Astrocyte of the cerebellum (primary cell): ENCODE data around the gene PRSS33.

Source experiments
- DNase-seq: peaks from one replicate; pipeline ENCODE4 v3.0.0-alpha.2; 2011; ENCODE audit warnings: low read depth
- H3K4me3 ChIP-seq: 2 replicates; pipeline ENCODE4 v1.5.1; 2011; ENCODE audit warnings: mild to moderate bottlenecking, low read depth, low read length, moderate library complexity
- in situ Hi-C: cut with HindIII; loops from 2 replicates; pipeline ENCODE4 v1.10.0; 2017; ENCODE audit warnings: low sequenced_read_pairs
- TF ChIP-seq, protein P1 (sequence below): IDR thresholded peaks from 2 replicates; pipeline ENCODE4 v1.5.1; 2012; ENCODE audit warnings: low read length, low read depth, moderate library complexity, mild to moderate bottlenecking; ENCODE audit errors: missing control alignments

Gene PRSS33

DNA sequence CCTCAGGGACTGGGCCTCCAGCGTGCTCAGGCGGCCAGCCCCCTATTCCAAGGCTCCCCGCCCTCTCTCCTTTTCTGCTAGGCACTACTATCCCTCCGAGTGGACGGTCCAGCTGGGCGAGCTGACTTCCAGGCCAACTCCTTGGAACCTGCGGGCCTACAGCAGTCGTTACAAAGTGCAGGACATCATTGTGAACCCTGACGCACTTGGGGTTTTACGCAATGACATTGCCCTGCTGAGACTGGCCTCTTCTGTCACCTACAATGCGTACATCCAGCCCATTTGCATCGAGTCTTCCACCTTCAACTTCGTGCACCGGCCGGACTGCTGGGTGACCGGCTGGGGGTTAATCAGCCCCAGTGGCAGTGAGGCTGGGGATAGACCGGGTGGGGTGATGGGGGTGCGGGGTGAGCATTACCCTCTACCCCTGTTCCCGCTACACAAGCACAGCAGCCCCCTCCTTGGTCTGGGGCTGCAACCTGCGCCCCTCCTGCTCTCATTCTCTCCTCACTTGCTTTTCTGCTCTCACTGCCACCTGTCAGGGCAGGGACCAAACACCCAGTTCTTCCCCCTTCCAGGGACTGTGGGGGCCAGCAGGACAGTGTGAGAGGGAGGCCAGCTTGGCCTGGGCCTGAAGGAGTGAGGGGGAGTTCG, 12.0 kb upstream of the PRSS33 start:
- H3K4me3 ChIP-seq: no peak overlapping the region
- DNase-seq: no peak
- in situ Hi-C loops: no loop called here
- TF ChIP-seq, protein P1, sequence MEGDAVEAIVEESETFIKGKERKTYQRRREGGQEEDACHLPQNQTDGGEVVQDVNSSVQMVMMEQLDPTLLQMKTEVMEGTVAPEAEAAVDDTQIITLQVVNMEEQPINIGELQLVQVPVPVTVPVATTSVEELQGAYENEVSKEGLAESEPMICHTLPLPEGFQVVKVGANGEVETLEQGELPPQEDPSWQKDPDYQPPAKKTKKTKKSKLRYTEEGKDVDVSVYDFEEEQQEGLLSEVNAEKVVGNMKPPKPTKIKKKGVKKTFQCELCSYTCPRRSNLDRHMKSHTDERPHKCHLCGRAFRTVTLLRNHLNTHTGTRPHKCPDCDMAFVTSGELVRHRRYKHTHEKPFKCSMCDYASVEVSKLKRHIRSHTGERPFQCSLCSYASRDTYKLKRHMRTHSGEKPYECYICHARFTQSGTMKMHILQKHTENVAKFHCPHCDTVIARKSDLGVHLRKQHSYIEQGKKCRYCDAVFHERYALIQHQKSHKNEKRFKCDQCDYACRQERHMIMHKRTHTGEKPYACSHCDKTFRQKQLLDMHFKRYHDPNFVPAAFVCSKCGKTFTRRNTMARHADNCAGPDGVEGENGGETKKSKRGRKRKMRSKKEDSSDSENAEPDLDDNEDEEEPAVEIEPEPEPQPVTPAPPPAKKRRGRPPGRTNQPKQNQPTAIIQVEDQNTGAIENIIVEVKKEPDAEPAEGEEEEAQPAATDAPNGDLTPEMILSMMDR: no peak

DNA sequence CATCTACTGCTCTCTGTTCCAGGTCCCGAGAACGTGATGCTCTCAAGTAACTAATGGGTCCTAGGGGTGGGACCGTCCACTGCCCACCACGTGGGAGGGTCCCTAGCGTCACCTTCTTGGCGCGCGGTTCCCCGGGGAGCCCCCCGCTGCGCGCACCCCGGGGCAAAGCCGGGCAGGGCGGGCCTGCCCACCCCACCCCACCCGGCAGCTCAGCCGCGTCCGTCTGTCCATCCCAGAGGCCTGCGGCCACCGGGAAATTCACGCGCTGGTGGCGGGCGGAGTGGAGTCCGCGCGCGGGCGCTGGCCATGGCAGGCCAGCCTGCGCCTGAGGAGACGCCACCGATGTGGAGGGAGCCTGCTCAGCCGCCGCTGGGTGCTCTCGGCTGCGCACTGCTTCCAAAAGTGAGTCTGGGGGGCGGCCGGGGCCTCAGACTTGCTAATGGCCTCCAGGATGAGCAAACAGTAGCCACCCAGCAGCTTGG, 11.4 kb upstream of the PRSS33 start:
- in situ Hi-C loops: no loop called here
- H3K4me3 ChIP-seq: no peak overlapping the region
- no peak for DNase-seq
- TF ChIP-seq, protein P1: no peak

DNA sequence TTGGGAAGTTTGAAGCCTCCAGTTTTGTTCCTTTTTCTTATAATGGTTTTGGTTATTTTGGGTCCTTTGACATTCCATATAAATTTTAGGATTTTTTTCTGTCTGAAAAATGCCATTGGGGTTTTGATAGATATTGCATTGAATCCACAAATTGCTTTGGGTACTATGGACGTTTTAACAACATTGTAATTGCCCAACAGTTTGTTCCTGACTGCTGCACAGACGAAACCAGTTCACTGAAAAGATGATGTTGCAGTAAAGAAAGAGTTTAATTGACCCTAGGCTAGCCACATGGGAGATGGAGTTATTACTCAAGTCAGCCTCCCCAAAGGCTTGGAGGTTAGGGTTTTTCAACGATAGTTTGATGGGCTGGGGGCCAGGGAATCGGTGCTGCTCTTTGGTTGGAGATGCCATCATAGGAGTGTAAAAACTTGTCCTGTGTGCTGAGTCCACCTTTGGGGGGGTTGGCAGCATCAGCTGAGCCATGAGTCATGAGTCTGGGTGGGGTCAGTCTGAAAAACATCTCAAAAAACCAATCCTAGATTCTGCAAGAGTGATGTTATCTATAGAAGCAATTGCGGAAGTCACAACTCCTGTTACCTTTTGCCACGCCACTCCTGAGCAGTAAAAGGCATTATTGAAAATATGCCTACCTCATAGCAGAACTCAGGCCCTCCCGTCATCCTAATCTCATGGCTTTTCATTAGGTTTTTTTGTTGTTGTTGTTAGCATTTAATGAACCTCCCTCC, 8.2 kb upstream of the PRSS33 start:
- in situ Hi-C loops: no loop called here
- no peak for DNase-seq
- H3K4me3 ChIP-seq: no peak overlapping the region
- TF ChIP-seq, protein P1: no peak

DNA sequence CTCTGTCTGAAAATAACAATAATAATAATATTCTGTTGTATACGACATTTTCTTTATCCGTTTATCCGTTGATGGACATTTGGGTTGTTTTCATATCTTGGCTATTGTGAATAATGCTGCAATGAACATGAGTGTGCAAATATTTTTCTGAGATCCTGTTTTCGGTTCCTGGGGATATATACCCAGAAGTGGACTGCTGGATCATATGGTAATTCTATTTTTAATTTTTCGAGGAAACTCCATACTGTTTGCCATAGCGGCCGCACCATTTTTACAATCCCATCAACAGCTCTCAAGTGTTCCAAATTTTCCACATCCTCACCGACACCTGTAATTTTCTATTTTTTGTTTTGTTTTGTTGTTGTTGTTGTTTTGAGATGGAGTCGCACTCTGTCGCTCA, 5.6 kb upstream of the PRSS33 start:
- H3K4me3 ChIP-seq: no peak overlapping the region
- DNase-seq: no peak
- TF ChIP-seq, protein P1: no peak
- in situ Hi-C loops: no loop called here

DNA sequence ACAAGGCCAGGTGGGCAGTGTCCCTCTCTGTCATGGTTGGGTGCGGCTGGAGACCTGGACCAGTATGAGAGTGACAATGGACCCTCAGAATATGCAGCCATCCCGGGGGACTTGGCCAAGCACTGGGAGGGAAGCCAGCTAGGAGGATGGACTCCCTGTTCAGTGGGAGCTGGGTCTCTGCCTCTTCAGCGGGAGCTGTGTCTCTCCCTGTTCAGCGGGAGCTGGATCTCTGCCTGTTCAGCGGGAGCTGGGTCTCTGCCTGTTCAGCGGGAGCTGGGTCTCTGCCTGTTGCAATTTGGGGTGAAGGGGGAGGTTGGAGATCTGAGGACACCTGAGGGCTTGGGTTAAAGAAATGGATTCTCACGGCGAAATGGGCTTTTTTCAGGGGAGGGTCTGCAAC, 3.8 kb upstream of the PRSS33 start:
- TF ChIP-seq, protein P1: no peak
- no peak overlapping the region for H3K4me3 ChIP-seq
- no peak for DNase-seq
- in situ Hi-C loops: no loop called here

DNA sequence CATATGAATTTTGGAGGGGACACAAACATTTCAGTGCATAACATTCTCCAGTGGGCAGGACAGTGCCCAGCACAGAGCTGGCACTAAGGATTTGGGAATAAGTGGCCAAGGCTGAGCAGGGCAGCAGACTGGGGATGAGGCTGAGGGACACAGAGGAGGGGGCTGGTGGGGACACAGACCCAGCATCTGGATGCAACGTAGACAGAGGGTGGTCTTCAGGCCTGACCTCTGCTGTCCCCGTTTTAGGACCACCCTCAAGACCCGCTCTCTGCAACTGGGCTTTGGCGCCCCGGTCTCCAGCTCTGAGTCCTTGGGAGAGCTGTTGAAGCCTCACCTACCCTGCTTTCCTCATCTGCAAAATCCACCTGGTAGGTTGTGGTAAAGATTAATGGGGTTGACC, 3.3 kb upstream of the PRSS33 start:
- TF ChIP-seq, protein P1: no peak
- H3K4me3 ChIP-seq: no peak overlapping the region
- in situ Hi-C loops: no loop called here
- no peak for DNase-seq
